Astrocyte (in vitro differentiated cells and primary cell): ENCODE measurements around the gene ALOX12B. TPM values are rescaled to one million over a fixed set of nuclear protein-coding genes. Genes with fewer than 3 reads are reported as not detected.
"Not testable (repeated sequence)": the region's sequence is repeated elsewhere in the genome, so short reads cannot be mapped to it uniquely, and the experiment has no call there.

ENCODE experiments used
- DNase-seq: peaks from one replicate; pipeline ENCODE4 v3.0.0-alpha.2; 2010; ENCODE audit warnings: low read depth
- FAIRE-seq: peaks from 2 replicates; lab custom pipeline; 2011; peaks lifted over from hg19 to GRCh38; lab: Jason Lieb, UNC
- H2AFZ ChIP-seq: 2 replicates; pipeline ENCODE4 v1.6.0; 2012; ENCODE audit warnings: low read depth, low read length, inconsistent platforms
- H3K27ac ChIP-seq: 2 replicates; pipeline ENCODE4 v1.5.1; 2011; ENCODE audit warnings: low read depth, low read length, inconsistent platforms
- H3K27me3 ChIP-seq: 2 replicates; pipeline ENCODE4 v1.6.0; 2011; ENCODE audit warnings: low read length, inconsistent platforms; ENCODE audit not compliant: insufficient read depth
- H3K36me3 ChIP-seq: 2 replicates; pipeline ENCODE4 v1.5.1; 2011; ENCODE audit warnings: low read length, inconsistent platforms; ENCODE audit not compliant: insufficient read depth
- H3K4me1 ChIP-seq: 2 replicates; pipeline ENCODE4 v1.5.1; 2011; ENCODE audit warnings: low read length, inconsistent platforms; ENCODE audit not compliant: insufficient read depth
- H3K4me2 ChIP-seq: 2 replicates; pipeline ENCODE4 v1.6.0; 2012; ENCODE audit warnings: low read length, inconsistent platforms
- H3K4me3 ChIP-seq: 2 replicates; pipeline ENCODE4 v1.5.1; 2011; ENCODE audit warnings: low read depth, mild to moderate bottlenecking, low read length, inconsistent platforms; ENCODE audit not compliant: insufficient read depth
- H3K79me2 ChIP-seq: 2 replicates; pipeline ENCODE4 v1.6.0; 2012; ENCODE audit warnings: mild to moderate bottlenecking, low read length, inconsistent platforms; ENCODE audit not compliant: insufficient read depth
- H3K9ac ChIP-seq: 2 replicates; pipeline ENCODE4 v1.6.0; 2012; ENCODE audit warnings: mild to moderate bottlenecking, low read length, inconsistent platforms
- H3K9me3 ChIP-seq: 2 replicates; pipeline ENCODE4 v1.5.1; 2012; ENCODE audit warnings: low read depth, mild to moderate bottlenecking, low read length, inconsistent platforms; ENCODE audit not compliant: insufficient read depth
- H4K20me1 ChIP-seq: 2 replicates; pipeline ENCODE4 v1.6.0; 2012; ENCODE audit warnings: low read length, inconsistent platforms; ENCODE audit not compliant: insufficient read depth
- H3K27ac Mint-ChIP-seq: one replicate; pipeline ENCODE4 v1.8.0; 2021; ENCODE audit warnings: mild to moderate bottlenecking, mixed read lengths; ENCODE audit not compliant: unreplicated experiment
- H3K27me3 Mint-ChIP-seq: one replicate; pipeline ENCODE4 v1.8.0; 2021; ENCODE audit warnings: low read depth, mixed read lengths; ENCODE audit not compliant: unreplicated experiment
- H3K36me3 Mint-ChIP-seq: one replicate; pipeline ENCODE4 v1.8.0; 2021; ENCODE audit warnings: low read depth, mixed read lengths; ENCODE audit not compliant: unreplicated experiment
- H3K4me1 Mint-ChIP-seq: one replicate; pipeline ENCODE4 v1.8.0; 2021; ENCODE audit warnings: low read depth, mixed read lengths; ENCODE audit not compliant: unreplicated experiment
- H3K4me3 Mint-ChIP-seq: one replicate; pipeline ENCODE4 v1.8.0; 2021; ENCODE audit warnings: mild to moderate bottlenecking, moderate library complexity, mixed read lengths; ENCODE audit not compliant: unreplicated experiment
- H3K9me3 Mint-ChIP-seq: one replicate; pipeline ENCODE4 v1.8.0; 2021; ENCODE audit warnings: mild to moderate bottlenecking, mixed read lengths; ENCODE audit not compliant: unreplicated experiment
- CTCF ChIP-seq: IDR thresholded peaks from 2 replicates; pipeline ENCODE4 v1.5.1; 2011; ENCODE audit warnings: low read depth, mild to moderate bottlenecking, inconsistent platforms, low read length, moderate library complexity; ENCODE audit not compliant: insufficient read depth
- EZH2 ChIP-seq: IDR thresholded peaks from 2 replicates; pipeline ENCODE4 v1.6.1; 2012; ENCODE audit warnings: mild to moderate bottlenecking, low read length, inconsistent platforms; ENCODE audit not compliant: insufficient read depth
- total RNA-seq: library from RNA; stranded (reverse); gene quantifications from 2 replicates; pipeline ENCODE4 v1.2.1, GENCODE V29; 2021

Gene ALOX12B
- total RNA-seq, 1 donor from 2014 or later, result not detected

GRCh38 chr17:8062435-8062806 is 25.1 kb downstream of the ALOX12B start:
- Histone ChIP-seq H3K79me2 (no peaks in the 10 kb centered on the region), H3K9me3 (no peaks in the 10 kb centered on the region), H2AFZ (no peak overlapping the region), H3K4me1 (no peaks in the 10 kb centered on the region), H4K20me1 (no peaks in the 10 kb centered on the region), H3K9ac (no peak overlapping the region), H3K27me3 (peaks cover 68% of the 10 kb centered on the region), H3K36me3 (no peaks in the 10 kb centered on the region), H3K4me3 (no peak overlapping the region), H3K27ac (no peak overlapping the region), H3K4me2 (peak overlapping the region; percentile 42)
- Mint-ChIP-seq H3K27ac (no peak overlapping the region), H3K4me3 (no peak overlapping the region), H3K27me3 (peaks cover 76% of the 10 kb centered on the region), H3K36me3 (no peaks in the 10 kb centered on the region), H3K4me1 (peaks cover 4% of the 10 kb centered on the region), H3K9me3 (no peaks in the 10 kb centered on the region)
- no peak for FAIRE-seq
- TF ChIP-seq EZH2 (peak; percentile 64), CTCF (no peak)
- DNase-seq, result peak; percentile 29

GRCh38 chr17:8061851-8062250 is 25.7 kb downstream of the ALOX12B start:
- H4K20me1 ChIP-seq, H3K4me1 Mint-ChIP-seq, FAIRE-seq, H2AFZ ChIP-seq, H3K79me2 ChIP-seq, H3K36me3 Mint-ChIP-seq, H3K4me3 ChIP-seq, H3K9ac ChIP-seq, H3K4me3 Mint-ChIP-seq, H3K4me1 ChIP-seq, DNase-seq, H3K36me3 ChIP-seq, H3K27ac ChIP-seq, H3K9me3 ChIP-seq, H3K9me3 Mint-ChIP-seq, H3K4me2 ChIP-seq: not testable (repeated sequence)
- peaks cover 67% of the 10 kb centered on the region for H3K27me3 ChIP-seq
- Mint-ChIP-seq H3K27ac (peak overlapping the region; percentile 26), H3K27me3 (peaks cover 74% of the 10 kb centered on the region)

GRCh38 chr17:8060274-8060673 is 27.2 kb downstream of the ALOX12B start:
- FAIRE-seq, result peak; percentile 45
- Histone ChIP-seq H3K4me2 (no peak overlapping the region), H2AFZ (no peak overlapping the region), H4K20me1 (no peaks in the 10 kb centered on the region), H3K9ac (no peak overlapping the region), H3K9me3 (no peaks in the 10 kb centered on the region), H3K36me3 (no peaks in the 10 kb centered on the region), H3K27ac (no peak overlapping the region), H3K27me3 (peaks cover 62% of the 10 kb centered on the region), H3K4me1 (peaks cover 9% of the 10 kb centered on the region), H3K79me2 (no peaks in the 10 kb centered on the region), H3K4me3 (no peak overlapping the region)
- Mint-ChIP-seq H3K4me3 (no peak overlapping the region), H3K9me3 (no peaks in the 10 kb centered on the region), H3K4me1 (peaks cover 11% of the 10 kb centered on the region), H3K36me3 (no peaks in the 10 kb centered on the region), H3K27ac (no peak overlapping the region), H3K27me3 (peaks cover 61% of the 10 kb centered on the region)
- TF ChIP-seq CTCF (peak; percentile 74), EZH2 (no peak)
- peak; percentile 25 for DNase-seq
